IPS-15b (cell line): ENCODE measurements around the gene RFPL2.
"Not testable (repeated sequence)": the region's sequence is repeated elsewhere in the genome, so short reads cannot be mapped to it uniquely, and the experiment has no call there.

ENCODE experiments used
- H3K27me3 ChIP-seq: one replicate; pipeline ENCODE4 v1.6.1; 2013; ENCODE audit warnings: low read length; ENCODE audit not compliant: control insufficient read depth, insufficient read depth
- H3K36me3 ChIP-seq: one replicate; pipeline ENCODE4 v1.6.1; 2013; ENCODE audit warnings: low read length; ENCODE audit not compliant: control insufficient read depth, insufficient read depth
- H3K4me1 ChIP-seq: one replicate; pipeline ENCODE4 v1.6.1; 2013; ENCODE audit warnings: mild to moderate bottlenecking, low read length; ENCODE audit not compliant: control insufficient read depth, insufficient read depth
- H3K4me3 ChIP-seq: one replicate; pipeline ENCODE4 v1.5.1; 2013; ENCODE audit warnings: low read depth, low read length
- H3K9ac ChIP-seq: one replicate; pipeline ENCODE4 v1.6.1; 2013; ENCODE audit warnings: low read depth, mild to moderate bottlenecking, low read length
- H3K9me3 ChIP-seq: one replicate; pipeline ENCODE4 v1.6.1; 2013; ENCODE audit warnings: mild to moderate bottlenecking, low read length; ENCODE audit not compliant: control insufficient read depth, insufficient read depth

Gene RFPL2

DNA sequence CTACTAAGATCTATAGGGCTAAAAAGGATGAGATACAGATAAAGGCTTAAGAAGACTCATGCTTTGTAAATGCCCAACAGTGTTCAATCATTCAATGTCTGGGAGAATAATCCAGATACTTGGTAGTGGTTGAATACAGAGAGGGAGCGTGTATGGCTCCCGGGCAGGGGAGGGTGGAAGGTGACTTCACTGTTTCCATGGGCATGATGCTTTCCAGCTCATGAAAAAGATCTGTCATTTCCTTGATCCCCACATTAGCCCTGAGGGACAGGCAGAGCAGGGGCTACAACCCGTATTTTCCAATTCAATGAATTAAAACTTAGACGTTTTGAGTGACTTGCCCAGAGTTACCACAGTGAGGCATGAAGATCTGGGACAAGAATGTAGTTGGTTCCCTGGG is 50.1 kb downstream of the RFPL2 start:
- not testable (repeated sequence) for H3K36me3 ChIP-seq, H3K4me1 ChIP-seq, H3K4me3 ChIP-seq, H3K9ac ChIP-seq, H3K27me3 ChIP-seq, H3K9me3 ChIP-seq

DNA sequence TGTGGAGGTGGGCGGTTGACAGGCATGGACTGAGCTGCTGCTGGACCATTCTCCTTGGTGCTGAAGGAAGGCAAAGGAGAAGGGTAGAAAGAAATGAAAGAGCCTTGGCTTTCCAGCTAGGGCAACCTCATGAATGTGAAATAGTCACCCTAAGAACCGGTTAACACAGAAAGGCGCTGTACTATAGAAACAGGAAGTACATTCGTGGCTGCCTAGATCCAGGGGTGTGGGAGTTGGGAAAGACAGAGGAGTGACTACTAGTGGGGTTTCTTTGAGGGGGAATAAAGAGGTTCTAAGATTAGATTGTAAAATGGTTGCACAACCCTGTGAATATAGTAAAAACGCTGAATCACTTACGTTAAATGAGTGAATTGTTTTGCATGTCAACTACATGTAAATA is 53.2 kb downstream of the RFPL2 start:
- not testable (repeated sequence) for H3K9ac ChIP-seq, H3K9me3 ChIP-seq, H3K4me3 ChIP-seq, H3K4me1 ChIP-seq, H3K27me3 ChIP-seq, H3K36me3 ChIP-seq

DNA sequence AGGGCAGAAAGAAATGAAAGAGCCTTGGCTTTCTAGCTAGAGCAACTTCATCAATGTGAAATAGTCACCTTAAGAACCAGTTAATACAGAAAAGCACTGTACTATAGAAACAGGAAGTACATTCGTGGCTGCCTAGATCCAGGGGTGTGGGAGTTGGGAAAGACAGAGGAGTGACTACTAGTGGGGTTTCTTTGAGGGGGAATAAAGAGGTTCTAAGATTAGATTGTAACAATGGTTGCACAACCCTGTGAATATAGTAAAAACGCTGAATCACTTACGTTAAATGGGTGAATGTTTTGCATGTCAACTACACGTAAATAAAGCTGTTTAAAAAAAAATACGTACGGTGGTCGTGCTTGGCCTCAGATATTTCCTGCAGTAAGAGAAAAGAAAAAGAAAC is 54.2 kb downstream of the RFPL2 start:
- not testable (repeated sequence) for H3K9me3 ChIP-seq, H3K27me3 ChIP-seq, H3K36me3 ChIP-seq, H3K9ac ChIP-seq, H3K4me3 ChIP-seq, H3K4me1 ChIP-seq

DNA sequence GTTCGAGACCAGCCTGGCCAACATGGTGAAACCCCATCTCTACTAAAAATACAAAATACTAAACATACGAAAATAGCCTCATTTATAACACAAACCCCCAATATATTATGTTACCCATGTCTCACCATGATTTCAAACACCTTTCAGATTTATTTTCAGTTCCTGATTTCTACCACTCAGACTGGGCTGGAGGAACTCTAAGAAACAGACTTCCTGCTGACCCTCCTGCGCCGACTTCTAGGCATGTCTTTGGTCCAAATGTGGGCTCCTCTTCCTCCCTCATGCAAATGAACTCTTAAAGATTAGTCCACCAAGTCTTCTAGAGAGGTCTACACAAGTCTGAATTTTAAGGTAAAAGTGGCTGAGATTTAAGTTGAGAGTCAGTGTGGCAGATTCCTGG is 56.5 kb downstream of the RFPL2 start:
- H3K27me3 ChIP-seq, H3K4me3 ChIP-seq, H3K36me3 ChIP-seq, H3K9ac ChIP-seq, H3K9me3 ChIP-seq, H3K4me1 ChIP-seq: not testable (repeated sequence)

DNA sequence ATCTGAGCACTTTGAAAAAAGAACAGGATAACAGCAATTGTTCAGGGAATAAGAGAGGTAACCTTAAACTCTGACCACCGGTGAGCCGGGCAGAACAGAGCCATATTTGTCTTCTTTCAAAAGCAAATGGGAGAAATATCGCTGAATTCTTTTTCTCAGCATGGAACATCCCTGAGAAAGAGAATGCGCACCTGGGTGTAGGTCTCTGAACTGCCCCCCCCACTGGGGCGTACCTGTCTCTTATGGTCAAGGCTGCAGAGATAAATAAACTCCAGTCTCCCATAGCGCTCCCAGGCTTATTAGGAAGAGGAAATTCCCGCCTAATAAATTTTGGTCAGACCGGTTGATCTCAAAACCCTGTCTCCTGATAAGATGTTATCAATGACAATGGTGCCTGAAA is 57.7 kb downstream of the RFPL2 start:
- not testable (repeated sequence) for H3K9ac ChIP-seq, H3K4me1 ChIP-seq, H3K36me3 ChIP-seq, H3K4me3 ChIP-seq, H3K27me3 ChIP-seq, H3K9me3 ChIP-seq

DNA sequence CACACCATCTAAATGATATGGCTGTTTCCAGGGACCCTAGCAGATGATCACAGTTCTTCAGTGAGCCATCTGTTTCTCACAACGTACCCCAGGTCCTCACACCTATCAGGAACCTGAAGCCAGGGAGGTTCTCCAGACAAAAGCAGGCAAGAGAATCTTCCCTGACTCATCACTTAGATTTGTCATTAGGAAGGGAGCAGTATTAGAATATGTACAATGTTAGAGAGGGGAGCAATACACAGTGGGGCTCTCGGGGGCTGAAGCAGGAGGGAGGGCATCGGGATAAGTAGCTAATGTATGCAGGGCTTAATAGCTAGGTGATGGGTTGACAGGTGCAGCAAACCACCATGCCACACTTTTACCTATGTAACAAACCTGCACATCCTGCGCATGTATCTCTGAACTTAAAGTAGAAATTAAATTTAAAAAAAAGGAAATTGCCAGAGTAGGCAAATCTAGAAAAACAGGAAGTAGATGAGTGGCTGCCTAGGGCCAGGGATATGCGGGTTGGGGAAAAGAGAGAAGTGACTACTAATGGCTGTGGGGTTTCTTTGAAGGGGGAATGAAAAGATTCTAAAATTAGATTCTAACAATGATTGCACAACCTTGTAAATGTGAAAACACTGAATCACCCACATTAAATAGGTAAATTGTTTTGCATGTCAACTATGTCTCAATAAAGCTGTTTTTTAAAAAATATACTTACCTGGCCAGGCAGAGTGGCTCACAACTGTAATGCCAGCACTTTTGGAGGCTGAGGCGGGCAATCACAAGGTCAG is 60.2 kb downstream of the RFPL2 start:
- H3K27me3 ChIP-seq: no peaks in the 10 kb centered on the region
- no peaks in the 10 kb centered on the region for H3K4me1 ChIP-seq
- H3K9me3 ChIP-seq: no peaks in the 10 kb centered on the region
- H3K4me3 ChIP-seq: no peak overlapping the region
- H3K36me3 ChIP-seq: no peaks in the 10 kb centered on the region
- no peak overlapping the region for H3K9ac ChIP-seq

DNA sequence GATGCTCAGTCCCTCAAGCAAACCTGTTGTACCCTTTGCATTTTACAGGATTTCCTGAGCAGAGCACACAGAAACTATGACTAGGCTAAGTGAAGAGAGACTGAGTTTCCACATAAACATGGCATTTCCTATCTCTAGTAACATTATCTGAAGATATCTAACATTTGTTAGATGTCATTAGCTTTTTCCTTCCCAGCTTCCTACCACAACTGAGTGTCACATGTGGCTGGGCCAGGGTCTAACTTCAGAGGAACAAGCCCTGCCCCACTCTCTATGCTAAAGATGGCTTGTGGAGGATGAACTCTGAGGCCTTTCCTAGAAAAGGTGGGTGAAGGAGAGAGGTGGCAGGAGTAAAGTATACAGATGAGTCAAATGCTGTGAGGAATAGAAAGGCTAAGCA is 62.3 kb downstream of the RFPL2 start:
- H3K4me1 ChIP-seq: no peaks in the 10 kb centered on the region
- no peaks in the 10 kb centered on the region for H3K36me3 ChIP-seq
- H3K4me3 ChIP-seq: no peak overlapping the region
- H3K9me3 ChIP-seq: no peaks in the 10 kb centered on the region
- no peaks in the 10 kb centered on the region for H3K27me3 ChIP-seq
- no peak overlapping the region for H3K9ac ChIP-seq

DNA sequence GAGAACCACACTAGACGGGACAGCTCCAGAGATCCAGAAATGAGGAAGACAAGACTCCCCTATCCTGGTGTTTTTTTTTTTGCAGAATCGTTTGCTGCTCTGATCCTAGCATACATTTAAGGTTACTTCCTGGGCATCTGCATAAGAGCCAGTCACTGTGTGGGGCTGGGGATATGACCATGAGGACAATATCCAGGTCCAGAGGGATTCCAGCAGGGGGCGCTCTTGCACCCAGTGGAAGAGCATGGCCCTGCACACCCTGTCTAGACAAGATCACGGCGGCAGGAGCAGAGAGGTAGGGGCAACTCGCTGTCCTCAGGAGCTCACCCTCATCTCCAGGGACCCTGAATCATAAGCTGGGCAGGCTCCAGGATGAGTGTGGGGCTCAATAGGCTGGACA is 64.2 kb downstream of the RFPL2 start:
- not testable (repeated sequence) for H3K4me1 ChIP-seq, H3K36me3 ChIP-seq, H3K4me3 ChIP-seq, H3K27me3 ChIP-seq, H3K9me3 ChIP-seq, H3K9ac ChIP-seq
